H1 (cell line): ENCODE data around the gene DLX5.

Experiments
- CTCF ChIP-seq, 3 experiments: IDR thresholded peaks; 1 replicate in 2 of 3; 2 replicates in 1 of 3; pipeline versions ENCODE4 v1.5.1 to v1.6.1; 2011; ENCODE audit warnings: low read length in 3 of 3, mild to moderate bottlenecking in 3 of 3, inconsistent platforms in 2 of 3, low read depth in 1 of 3, moderate library complexity in 1 of 3; ENCODE audit not compliant: insufficient read depth in 1 of 3; ENCODE audit errors: control extremely low read depth in 1 of 3
- RBBP5 ChIP-seq: IDR thresholded peaks from 2 replicates; pipeline ENCODE4 v1.7.1; 2012; ENCODE audit warnings: low read depth, mild to moderate bottlenecking, inconsistent platforms, low read length, moderate library complexity, borderline replicate concordance
- SIN3A ChIP-seq, 2 experiments: IDR thresholded peaks in 1 of 2; conservative IDR thresholded peaks in 1 of 2; 2 replicates each; pipeline ENCODE4 v1.6.1; 2011 to 2012; ENCODE audit warnings: low read length in 2 of 2, improper control_type of control experiment in 1 of 2, low read depth in 1 of 2, mild to moderate bottlenecking in 1 of 2
- SUZ12 ChIP-seq: fragments of 200-600 bp; sonication (generic); IDR thresholded peaks from 2 replicates; pipeline ENCODE4 v1.6.1; 2012; ENCODE audit warnings: mild to moderate bottlenecking, inconsistent platforms, low read length, moderate library complexity, mixed read lengths

DNA sequence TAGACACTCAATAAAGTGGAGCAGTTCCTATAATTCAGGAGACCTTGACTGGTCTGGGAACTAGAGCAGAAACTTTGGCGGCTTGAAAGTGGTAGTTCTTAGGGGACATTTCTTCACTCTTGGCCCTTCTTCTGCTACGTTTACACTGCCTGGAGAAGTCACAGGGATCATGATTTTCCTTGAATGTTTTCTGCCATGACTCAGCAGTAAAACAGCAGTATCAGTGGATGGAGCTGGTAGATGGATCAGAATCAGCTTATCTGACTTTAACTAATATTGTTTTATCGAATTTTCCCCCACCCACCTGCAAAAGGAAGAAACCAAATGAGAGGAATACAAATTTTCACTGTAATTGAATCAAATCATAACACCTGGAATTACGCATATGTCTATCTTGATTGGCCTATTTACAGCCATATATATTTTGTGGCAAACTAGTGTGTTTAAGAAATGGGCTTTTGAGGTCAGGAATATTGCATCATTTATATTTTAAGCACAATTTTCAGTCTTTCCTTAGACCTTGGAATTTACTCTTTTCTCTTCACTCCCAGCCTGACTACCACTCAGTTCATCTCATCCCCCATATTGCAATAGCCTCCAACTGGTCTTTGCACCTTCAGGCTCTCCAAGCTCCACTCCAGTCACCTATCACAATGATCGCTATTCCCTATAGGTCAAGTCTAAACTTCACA lies 14.9 kb upstream of the DLX5 start:
- TF ChIP-seq SIN3A (conservative IDR thresholded peaks at IDR 0.05 in 1 of 2, IDR thresholded peaks at IDR 0.05 in 1 of 2; ENCODE audit: low read depth in 1 of 2, low read length in 2 of 2) (no peak), CTCF (IDR thresholded peaks at IDR 0.05; ENCODE audit: control extremely low read depth in 1 of 3, insufficient read depth in 1 of 3, low read depth in 1 of 3, low read length in 3 of 3) (no peak), RBBP5 (no peak), SUZ12 (no peak)
